Peyer's patch (tissue), 4 donors: Measurements from ENCODE around the gene FKBP1A.

Experiments used
- POLR2A ChIP-seq, 2 donors: fragments of 450-650 bp; IDR thresholded peaks; one replicate each; pipeline ENCODE4 v1.5.1; 2017; ENCODE audit warnings: antibody characterized with exemption in 2 of 2, mild to moderate bottlenecking in 2 of 2, moderate library complexity in 2 of 2
- TF ChIP-seq, protein P1 (sequence below), 6 experiments: fragments of 450-650 bp in 4 of 6; fragments of 200-600 bp in 2 of 6; sonication (generic) in 1 of 6; IDR thresholded peaks; one replicate each; pipeline ENCODE4 v1.5.1; 2017 to 2019; ENCODE audit warnings: antibody characterized with exemption in 6 of 6, mild to moderate bottlenecking in 3 of 6, moderate library complexity in 1 of 6

DNA sequence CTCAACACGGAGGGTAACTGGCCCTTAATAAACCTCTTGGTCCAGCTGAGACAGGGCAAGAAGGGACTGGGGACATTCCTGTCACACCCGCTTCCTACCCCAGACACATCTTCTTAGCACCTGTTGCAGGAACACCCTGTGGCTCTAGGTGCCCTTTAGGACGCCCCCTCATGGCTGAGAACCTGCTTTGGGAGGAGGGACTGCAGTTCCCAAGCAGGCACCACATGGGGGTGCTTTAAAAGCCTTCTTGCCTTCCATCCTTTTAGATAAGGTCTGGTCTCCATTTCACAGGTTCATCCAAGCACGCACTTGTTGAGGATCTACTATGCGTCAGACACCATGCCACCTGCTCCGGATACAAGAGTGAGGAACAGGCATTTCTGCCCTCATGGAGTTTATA, 47.2 kb upstream of the FKBP1A start:
- TF ChIP-seq, protein P1, sequence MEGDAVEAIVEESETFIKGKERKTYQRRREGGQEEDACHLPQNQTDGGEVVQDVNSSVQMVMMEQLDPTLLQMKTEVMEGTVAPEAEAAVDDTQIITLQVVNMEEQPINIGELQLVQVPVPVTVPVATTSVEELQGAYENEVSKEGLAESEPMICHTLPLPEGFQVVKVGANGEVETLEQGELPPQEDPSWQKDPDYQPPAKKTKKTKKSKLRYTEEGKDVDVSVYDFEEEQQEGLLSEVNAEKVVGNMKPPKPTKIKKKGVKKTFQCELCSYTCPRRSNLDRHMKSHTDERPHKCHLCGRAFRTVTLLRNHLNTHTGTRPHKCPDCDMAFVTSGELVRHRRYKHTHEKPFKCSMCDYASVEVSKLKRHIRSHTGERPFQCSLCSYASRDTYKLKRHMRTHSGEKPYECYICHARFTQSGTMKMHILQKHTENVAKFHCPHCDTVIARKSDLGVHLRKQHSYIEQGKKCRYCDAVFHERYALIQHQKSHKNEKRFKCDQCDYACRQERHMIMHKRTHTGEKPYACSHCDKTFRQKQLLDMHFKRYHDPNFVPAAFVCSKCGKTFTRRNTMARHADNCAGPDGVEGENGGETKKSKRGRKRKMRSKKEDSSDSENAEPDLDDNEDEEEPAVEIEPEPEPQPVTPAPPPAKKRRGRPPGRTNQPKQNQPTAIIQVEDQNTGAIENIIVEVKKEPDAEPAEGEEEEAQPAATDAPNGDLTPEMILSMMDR (IDR thresholded peaks at IDR 0.05): peak in 2 of 6 experiments; percentile 14 to 17
- TF ChIP-seq POLR2A (IDR thresholded peaks at IDR 0.05): no peak
